ENCODE data around the gene FSTL4.

DNA sequence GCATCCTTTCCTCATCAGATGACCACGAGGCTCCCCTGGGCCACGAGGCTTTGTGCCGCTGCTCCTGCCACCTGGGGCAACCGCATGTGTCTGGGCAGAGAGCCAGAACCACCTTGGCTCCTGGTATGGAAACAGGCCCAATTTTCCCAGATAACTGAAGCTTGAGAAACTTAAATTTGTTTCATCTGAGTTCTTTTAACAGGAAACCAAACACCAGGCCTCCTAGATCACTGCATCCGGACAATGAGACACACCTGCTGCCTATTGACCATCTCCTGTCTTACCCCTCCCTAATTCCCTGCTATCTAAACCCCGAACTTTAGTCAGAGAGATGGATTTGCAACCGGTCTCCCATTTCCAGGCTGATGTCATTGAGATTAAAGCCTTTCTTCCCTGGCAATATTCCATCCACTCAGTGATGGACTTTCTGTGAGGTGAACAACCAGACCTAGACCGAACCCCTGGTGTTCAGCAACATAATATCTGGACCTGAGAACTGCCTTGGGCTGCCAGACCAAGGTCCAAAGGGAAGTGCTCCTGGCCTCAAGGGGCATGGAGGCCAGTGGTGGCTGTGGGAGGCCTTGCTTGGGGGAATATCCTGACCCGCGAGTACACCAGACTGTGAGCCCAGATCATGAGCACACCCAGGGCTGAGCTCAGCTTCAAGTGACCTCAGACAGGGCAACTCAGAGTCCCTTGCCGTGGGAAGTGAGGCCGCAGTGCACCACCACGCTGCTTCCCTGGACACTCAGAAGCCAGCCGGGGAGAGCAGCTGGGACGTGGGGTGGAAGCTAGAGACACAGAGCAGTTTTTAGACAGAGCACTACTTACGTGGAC is 360.8 kb downstream of the FSTL4 start:
- TF ChIP-seq POLR2AphosphoS5 (IDR thresholded peaks at IDR 0.05) (no peak), EP300 (IDR thresholded peaks at IDR 0.05; ENCODE audit: low read depth) (no peak), POLR2A (IDR thresholded peaks at IDR 0.05) (no peak)
- TF ChIP-seq, protein P1, sequence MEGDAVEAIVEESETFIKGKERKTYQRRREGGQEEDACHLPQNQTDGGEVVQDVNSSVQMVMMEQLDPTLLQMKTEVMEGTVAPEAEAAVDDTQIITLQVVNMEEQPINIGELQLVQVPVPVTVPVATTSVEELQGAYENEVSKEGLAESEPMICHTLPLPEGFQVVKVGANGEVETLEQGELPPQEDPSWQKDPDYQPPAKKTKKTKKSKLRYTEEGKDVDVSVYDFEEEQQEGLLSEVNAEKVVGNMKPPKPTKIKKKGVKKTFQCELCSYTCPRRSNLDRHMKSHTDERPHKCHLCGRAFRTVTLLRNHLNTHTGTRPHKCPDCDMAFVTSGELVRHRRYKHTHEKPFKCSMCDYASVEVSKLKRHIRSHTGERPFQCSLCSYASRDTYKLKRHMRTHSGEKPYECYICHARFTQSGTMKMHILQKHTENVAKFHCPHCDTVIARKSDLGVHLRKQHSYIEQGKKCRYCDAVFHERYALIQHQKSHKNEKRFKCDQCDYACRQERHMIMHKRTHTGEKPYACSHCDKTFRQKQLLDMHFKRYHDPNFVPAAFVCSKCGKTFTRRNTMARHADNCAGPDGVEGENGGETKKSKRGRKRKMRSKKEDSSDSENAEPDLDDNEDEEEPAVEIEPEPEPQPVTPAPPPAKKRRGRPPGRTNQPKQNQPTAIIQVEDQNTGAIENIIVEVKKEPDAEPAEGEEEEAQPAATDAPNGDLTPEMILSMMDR (IDR thresholded peaks at IDR 0.05) = no peak

Data from transverse colon (tissue), 4 donors.